Adrenal gland (tissue), 5 donors: ENCODE measurements around the gene NUDT2.

Experiments
- CTCF ChIP-seq, 6 experiments: fragments of 450-650 bp in 4 of 6; fragments of 200-600 bp in 2 of 6; sonication (generic) in 1 of 6; IDR thresholded peaks; 1 replicate in 5 of 6; 2 replicates in 1 of 6; pipeline versions ENCODE4 v1.5.1 to v1.8.0; 2016 to 2021; ENCODE audit warnings: antibody characterized with exemption in 6 of 6, mild to moderate bottlenecking in 2 of 6, moderate library complexity in 1 of 6
- POLR2A ChIP-seq, 2 donors: fragments of 450-650 bp; IDR thresholded peaks; one replicate each; pipeline ENCODE4 v1.6.1; 2017; ENCODE audit warnings: antibody characterized with exemption in 2 of 2, mild to moderate bottlenecking in 2 of 2, moderate library complexity in 1 of 2
- donor health status: DM: no; HTN: no; CAD: no.

- TF ChIP-seq CTCF (IDR thresholded peaks at IDR 0.05) (peak in 4 of 6 experiments; percentile 9 to 26 (median 13)), POLR2A (IDR thresholded peaks at IDR 0.05) (no peak)
These were observed 46.7 kb downstream of the NUDT2 start for GRCh38 chr9:34375901-34376595.
